GM18511 (cell line): ENCODE measurements around the gene OLIG2.

Experiments
- ATAC-seq: cut with Tn5 transposase; IDR thresholded peaks from one replicate; pipeline ENCODE4 v1.9.1; 2021; ENCODE audit warnings: mild to moderate bottlenecking, moderate library complexity; ENCODE audit not compliant: unreplicated experiment

The OLIG2 gene

GRCh38 chr21:33025489-33026442 lies at the start of gene OLIG2:
OLIG2 (plus strand) TSS chr21:33025935; CDS start chr21:33026863, 928 bp downstream.
- no peak for ATAC-seq

GRCh38 chr21:32976791-32977190 lies 48.9 kb upstream of the OLIG2 start:
- no peak for ATAC-seq

DNA sequence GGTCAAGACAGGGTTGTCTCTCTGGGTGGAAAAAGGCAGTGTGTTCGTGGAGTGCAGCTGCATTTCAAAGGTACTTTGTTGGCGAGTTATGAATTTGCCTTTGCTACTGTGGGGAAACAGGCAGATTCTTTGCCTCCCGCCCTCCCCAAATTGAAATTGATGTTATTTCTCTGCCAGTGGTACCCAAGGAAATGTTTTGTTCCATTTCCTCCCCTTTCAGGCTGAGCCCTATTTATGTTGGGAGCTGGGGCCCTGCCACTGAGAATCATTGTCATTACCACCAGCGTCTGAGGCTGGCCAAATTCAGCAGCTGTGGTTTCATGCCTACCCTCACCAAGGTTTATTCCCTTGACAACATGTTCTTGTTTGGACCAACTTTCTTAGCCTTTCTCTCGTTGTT lies 48.5 kb upstream of the OLIG2 start:
- no peak for ATAC-seq

- ATAC-seq, result no peak
Measured at GRCh38 chr21:32978331-32979270, 47.1 kb upstream of the OLIG2 start.

DNA sequence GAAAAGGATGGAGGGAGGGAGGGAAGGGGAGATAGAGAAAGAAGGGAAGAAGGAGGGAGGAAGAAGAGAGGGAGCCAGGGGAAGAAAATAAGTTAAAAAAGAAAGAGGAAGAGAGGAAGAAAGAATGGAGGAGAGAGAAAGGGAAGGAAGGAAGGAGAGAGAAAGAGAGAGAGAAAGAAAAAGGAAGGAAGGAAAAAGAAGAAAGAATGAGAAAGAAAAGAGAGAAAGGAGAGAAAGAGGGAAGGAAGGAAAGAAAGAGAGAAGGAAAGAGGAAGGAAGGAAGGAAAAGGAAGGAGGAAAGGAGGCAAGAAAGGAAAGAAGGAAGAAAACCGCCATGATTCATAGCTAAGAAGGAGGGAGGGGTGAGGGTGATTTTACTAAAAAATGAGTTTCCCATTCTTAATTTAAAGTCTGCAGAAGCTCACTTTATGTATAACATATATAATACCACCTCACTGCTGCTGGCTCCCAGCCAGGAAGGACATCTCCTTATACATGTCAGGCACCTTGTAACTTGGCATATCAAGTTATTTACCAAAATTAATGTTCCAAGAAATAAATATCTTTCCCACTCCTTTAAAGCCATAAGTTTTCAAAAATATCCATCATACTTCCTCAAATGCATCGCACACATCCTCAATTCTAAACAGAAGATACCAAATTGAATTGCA lies 46.0 kb upstream of the OLIG2 start:
- ATAC-seq, result no peak

DNA sequence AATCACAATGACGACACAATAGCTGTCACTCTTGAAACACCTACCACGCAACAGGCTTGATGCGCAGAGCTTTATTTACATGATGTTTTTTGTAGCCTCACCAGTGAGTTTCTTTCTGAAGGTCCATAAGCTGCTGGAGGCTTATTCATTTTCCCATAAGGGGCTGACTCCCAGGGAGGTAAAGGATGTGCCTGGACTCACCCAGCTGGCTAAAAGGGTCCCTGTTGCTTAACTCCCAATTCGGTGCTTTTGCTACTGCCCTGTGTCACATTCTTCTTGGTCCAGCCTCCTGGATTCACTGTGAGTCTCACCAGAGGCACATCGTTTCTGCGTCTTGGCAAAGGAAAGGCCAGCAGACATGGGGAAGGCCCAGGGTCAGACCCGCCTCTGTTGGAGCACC lies 44.6 kb upstream of the OLIG2 start:
- ATAC-seq, result no peak

DNA sequence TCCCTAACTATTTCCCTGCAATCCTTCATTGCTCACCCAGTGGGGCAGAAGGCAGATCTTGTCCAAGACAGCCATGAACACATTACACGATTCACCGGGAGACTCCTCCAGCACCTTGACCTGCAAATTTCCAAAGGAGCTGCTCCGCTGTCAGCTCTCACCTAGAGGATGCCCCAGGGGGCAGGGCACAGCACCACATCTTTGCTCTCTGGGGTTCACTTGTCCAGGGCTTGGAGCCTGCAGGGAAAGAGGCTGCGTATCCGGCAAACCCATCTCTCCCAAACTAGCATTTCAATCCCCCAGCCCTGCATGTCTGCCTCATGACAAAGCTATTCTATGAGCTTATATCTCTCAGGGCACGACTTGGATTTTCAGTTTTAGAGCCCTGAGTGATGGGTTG lies 35.1 kb upstream of the OLIG2 start:
- ATAC-seq, result no peak

DNA sequence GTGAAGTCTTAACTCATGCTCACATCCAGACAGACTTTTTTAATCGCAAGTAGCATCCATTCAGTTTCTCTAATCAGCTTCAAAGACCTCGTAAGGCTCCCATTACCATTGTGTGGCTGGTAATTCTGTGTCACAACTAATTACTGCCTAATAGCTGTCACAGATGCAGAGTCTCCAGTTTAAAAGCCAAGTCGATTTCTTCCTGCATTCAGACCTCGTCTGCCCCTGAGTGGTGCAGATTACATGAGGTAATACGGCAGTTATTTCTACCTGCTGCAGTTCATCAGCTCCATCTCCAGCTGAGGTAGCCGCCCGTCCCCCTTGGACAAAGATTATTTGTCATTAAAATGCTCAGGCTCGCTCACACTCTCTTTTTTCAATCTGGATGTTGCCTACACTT lies 34.4 kb upstream of the OLIG2 start:
- no peak for ATAC-seq

DNA sequence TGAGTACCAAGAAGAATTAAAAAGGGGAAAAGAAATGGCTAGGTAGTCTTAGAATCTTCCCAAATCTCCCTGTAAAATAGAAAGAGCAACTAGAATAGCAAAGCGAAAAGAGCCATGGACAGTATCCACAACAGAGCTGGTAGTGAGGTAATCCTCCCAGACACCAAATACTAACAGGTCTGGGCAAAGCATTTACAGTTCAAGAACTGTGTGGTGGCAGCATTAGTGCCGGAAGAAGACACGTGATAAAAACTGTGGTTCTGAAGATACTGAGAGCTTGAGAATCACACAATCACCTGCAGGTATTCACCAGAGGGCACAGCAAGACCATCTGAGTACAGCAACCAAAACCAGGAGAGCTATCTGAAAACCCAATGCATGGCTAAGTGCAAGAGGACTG lies 31.8 kb upstream of the OLIG2 start:
- no peak for ATAC-seq

GRCh38 chr21:32994305-32994704 lies 31.4 kb upstream of the OLIG2 start:
- no peak for ATAC-seq

GRCh38 chr21:33007747-33008146 lies 18.0 kb upstream of the OLIG2 start:
- ATAC-seq, result no peak

GRCh38 chr21:33008333-33009051 lies 17.2 kb upstream of the OLIG2 start:
- no peak for ATAC-seq

DNA sequence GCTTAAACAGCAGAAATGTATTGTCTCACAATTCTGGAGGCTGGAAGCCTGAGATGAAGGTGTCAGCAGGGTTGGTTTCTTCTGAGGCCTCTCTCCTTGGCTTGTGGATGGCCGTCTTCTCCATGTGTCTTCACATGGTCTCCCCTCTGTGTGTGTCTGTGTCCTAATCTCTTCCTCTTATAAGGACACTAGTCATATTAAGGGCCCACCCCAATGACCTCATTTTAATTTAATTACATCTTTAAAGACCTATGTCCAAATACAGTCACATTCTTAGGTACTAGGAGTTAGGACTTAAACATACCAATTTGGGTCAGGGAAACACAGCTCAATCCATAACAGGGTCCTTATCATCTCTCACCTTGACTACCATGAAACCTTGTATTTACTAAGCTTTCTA lies 14.8 kb upstream of the OLIG2 start:
- no peak for ATAC-seq

DNA sequence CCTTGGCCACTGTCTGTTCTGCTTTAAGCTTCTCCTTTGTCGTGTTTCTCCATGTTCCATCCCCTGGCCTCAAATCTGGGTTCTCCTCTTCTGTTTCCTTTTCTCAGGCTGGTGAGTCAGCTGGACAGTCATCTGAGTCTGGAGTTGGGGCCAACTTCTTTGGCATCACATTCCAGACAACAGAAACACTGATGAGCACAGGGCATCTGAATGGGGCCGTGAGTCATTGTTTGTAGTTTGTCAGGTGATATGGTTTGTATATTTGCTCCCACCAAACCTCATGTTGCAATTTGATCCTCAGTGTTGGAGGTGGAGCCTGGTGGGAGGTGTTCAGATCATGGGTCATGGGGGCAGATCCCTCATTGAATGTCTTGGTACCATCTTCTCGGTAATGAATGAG lies 14.3 kb upstream of the OLIG2 start:
- ATAC-seq, result no peak

DNA sequence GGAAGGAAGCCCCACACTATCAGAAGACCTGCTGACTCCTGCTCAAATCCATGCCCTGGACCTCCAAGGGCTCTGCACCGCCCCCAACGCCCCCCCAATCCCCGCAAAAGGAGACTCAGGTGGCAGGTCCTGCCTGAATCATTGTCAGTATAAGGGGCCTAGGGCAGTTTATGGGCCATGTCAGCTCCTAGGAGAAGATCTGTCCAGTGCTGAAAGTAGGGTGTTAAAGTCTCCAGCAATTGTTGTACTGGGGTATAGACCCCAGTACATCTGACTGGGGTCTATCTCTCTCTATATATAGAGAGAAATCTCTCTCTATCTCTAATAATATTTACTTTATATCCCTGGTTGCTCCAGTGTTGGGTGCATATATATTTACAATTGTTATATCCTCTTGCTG lies 12.1 kb upstream of the OLIG2 start:
- no peak for ATAC-seq

- no peak for ATAC-seq
Measured at GRCh38 chr21:33014331-33014730, 11.4 kb upstream of the OLIG2 start.

DNA sequence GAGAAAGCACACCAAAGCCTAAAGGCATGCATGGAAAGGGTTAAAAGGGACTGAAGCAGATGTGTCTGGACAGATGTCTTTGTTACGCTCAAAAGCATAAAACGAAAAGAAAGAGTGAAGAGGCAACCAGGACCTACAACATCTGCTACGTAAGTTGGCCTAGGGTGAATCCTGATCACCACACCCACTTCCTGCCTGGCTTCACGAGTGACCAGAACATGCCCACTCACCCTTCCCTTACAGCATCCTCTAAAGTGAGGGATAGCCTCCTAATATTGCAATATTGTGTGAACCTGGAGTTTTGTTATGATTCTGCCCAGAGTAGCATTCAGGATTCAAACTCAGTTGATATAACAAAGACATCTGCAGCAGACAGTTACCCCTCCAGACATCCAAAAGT lies 10.6 kb upstream of the OLIG2 start:
- ATAC-seq, result no peak

GRCh38 chr21:33015756-33016155 lies 10.0 kb upstream of the OLIG2 start:
- no peak for ATAC-seq

GRCh38 chr21:33018707-33019465 lies 6.8 kb upstream of the OLIG2 start:
- ATAC-seq, result no peak

DNA sequence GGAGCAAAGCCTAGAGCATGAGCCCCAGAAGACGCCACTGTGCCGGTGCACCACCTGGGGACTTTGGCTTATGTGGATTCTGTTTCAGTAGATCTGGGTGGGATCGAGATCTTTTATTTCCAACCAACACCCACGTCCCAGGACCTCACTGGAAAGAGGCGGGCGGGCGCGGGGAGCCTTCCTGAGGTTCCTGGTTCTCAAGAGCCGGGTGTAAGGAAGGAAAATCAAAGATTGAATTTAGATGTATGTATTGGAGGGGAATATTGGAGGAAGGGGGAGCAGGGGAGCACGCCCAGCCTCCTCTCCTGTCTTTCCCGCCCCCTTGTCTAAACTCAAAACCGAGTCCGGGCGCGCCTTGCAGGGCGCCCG lies 6.2 kb upstream of the OLIG2 start:
- no peak for ATAC-seq
